Liver (tissue), 9 donors: ENCODE measurements around the gene KCNJ3. TPM values are rescaled to one million over a fixed set of nuclear protein-coding genes. Genes with fewer than 3 reads are reported as not detected.

Experiments used
- DNase-seq: peaks from one replicate; pipeline ENCODE4 v3.0.0-alpha.2; 2017; ENCODE audit warnings: low spot score
- H3K27ac ChIP-seq, 2 donors: one replicate each; pipeline ENCODE4 v1.7.0; 2013; ENCODE audit warnings: inconsistent platforms in 2 of 2, low read length in 2 of 2, control low read depth in 1 of 2, low read depth in 1 of 2, mild to moderate bottlenecking in 1 of 2
- H3K27me3 ChIP-seq, 4 donors: one replicate each; pipeline versions ENCODE4 v1.6.1 to v1.7.0; 2013; ENCODE audit warnings: low read length in 3 of 4, inconsistent platforms in 1 of 4, mild to moderate bottlenecking in 1 of 4, moderate library complexity in 1 of 4; ENCODE audit not compliant: control insufficient read depth in 4 of 4, insufficient read depth in 4 of 4
- H3K36me3 ChIP-seq, 4 donors: one replicate each; pipeline versions ENCODE4 v1.6.1 to v1.7.0; 2013; ENCODE audit warnings: low read length in 3 of 4, mild to moderate bottlenecking in 3 of 4, low read depth in 1 of 4, moderate library complexity in 1 of 4; ENCODE audit not compliant: control insufficient read depth in 4 of 4, insufficient read depth in 3 of 4
- H3K4me1 ChIP-seq, 4 donors: one replicate each; pipeline versions ENCODE4 v1.6.1 to v1.7.0; 2013; ENCODE audit warnings: low read length in 3 of 4, mild to moderate bottlenecking in 3 of 4, moderate library complexity in 1 of 4; ENCODE audit not compliant: control insufficient read depth in 4 of 4, insufficient read depth in 4 of 4
- H3K4me3 ChIP-seq, 3 donors: one replicate each; pipeline versions ENCODE4 v1.6.1 to v1.7.0; 2013; ENCODE audit warnings: low read length in 3 of 3, control low read depth in 1 of 3, low read depth in 1 of 3, mild to moderate bottlenecking in 1 of 3
- H3K9ac ChIP-seq, 2 donors: one replicate each; pipeline ENCODE4 v1.7.0; 2013; ENCODE audit warnings: low read length in 2 of 2, mild to moderate bottlenecking in 2 of 2, moderate library complexity in 2 of 2, control low read depth in 1 of 2, low read depth in 1 of 2
- H3K9me3 ChIP-seq, 4 donors: one replicate each; pipeline versions ENCODE4 v1.6.1 to v1.7.0; 2013; ENCODE audit warnings: low read length in 3 of 4; ENCODE audit not compliant: control insufficient read depth in 4 of 4
- FOXA2 ChIP-seq: IDR thresholded peaks from 2 replicates; pipeline ENCODE4 v1.6.1; 2016; ENCODE audit warnings: antibody characterized with exemption
- GABPA ChIP-seq, 2 donors: IDR thresholded peaks in 1 of 2; conservative IDR thresholded peaks in 1 of 2; 2 replicates each; pipeline ENCODE4 v1.6.1; 2016; ENCODE audit warnings: antibody characterized with exemption in 2 of 2, mild to moderate bottlenecking in 1 of 2, moderate library complexity in 1 of 2
- REST ChIP-seq: IDR thresholded peaks from 2 replicates; pipeline ENCODE4 v1.6.1; 2016; ENCODE audit warnings: antibody characterized with exemption, mild to moderate bottlenecking
- WGBS: extraction: QIAGEN DNeasy Blood & Tissue Kit; methylation state at CpG from one replicate; pipeline ENCODE4 v1.1.7; 2013; 5-methylcytosine and 5-hydroxymethylcytosine counted together
- polyA plus RNA-seq, 2 donors: library from polyadenylated mRNA; stranded (reverse) in 1 of 2; unstranded in 1 of 2; fragments of 200-250 nt in 1 of 2; fragments of >200 nt in 1 of 2; fragmentation: Nextera tagmentation in 1 of 2; extraction: Ambion mirVana in 1 of 2; gene quantifications; one replicate each; pipeline versions ENCODE4 v1.2.1 to v1.2.3, GENCODE V29; 2013 to 2015
- total RNA-seq, 2 donors: library from RNA; depleted of rRNA; stranded (reverse); fragments of >200 nt; gene quantifications; one replicate each; pipeline ENCODE4 v1.2.3, GENCODE V29; 2014
- donor health status: healthy.
- donor health status: healthy.
- donor health status: healthy.
- donor health status: healthy.
- donor health status: healthy.

The KCNJ3 gene
- total and polyA plus RNA-seq, 4 donors = 0.23 to 1.3 (median 0.43) TPM

- 70% methylated on average over 1 of the region's 1 CpG for WGBS
- no peak for DNase-seq
Measured at GRCh38 chr2:154901063-154901462, 202.6 kb downstream of the KCNJ3 start.

More at GRCh38 chr2:154901063-154901462, 202.6 kb downstream of the KCNJ3 start:
- Histone ChIP-seq H3K27me3 (no peaks in the 10 kb centered on the region), H3K27ac (no peak overlapping the region), H3K9ac (no peak overlapping the region), H3K36me3 (no peaks in the 10 kb centered on the region), H3K9me3 (no peaks in the 10 kb centered on the region), H3K4me1 (peaks cover 0 to 5% (median under 1%) of the 10 kb centered on the region in 4 donors), H3K4me3 (no peak overlapping the region)
- no peak for TF ChIP-seq FOXA2
- no peak for TF ChIP-seq REST
- TF ChIP-seq GABPA (IDR thresholded peaks at IDR 0.05 in 1 of 2, conservative IDR thresholded peaks at IDR 0.05 in 1 of 2) = no peak
